ENCODE measurements around the gene EFNA3.

GRCh38 chr1:155117610-155118009 is 39.0 kb downstream of the EFNA3 start:
- TF ChIP-seq CTCF (IDR thresholded peaks at IDR 0.05) (no peak), TEAD4 (CRISPR knock-in tag; IDR thresholded peaks at IDR 0.05) (no peak), CBFB (CRISPR knock-in tag; IDR thresholded peaks at IDR 0.05; ENCODE audit: low read depth) (no peak), USF2 (CRISPR knock-in tag; IDR thresholded peaks at IDR 0.05) (no peak), FOXJ3 (CRISPR knock-in tag; IDR thresholded peaks at IDR 0.05; ENCODE audit: borderline replicate concordance) (no peak), SOX15 (CRISPR knock-in tag; IDR thresholded peaks at IDR 0.05) (no peak), ATF6 (CRISPR knock-in tag; IDR thresholded peaks at IDR 0.05) (no peak), NFYB (CRISPR knock-in tag; conservative IDR thresholded peaks at IDR 0.05; ENCODE audit: low read depth) (no peak), ATF3 (CRISPR knock-in tag; conservative IDR thresholded peaks at IDR 0.05) (no peak), ZNF671 (CRISPR knock-in tag; IDR thresholded peaks at IDR 0.05) (no peak), ZNF121 (CRISPR knock-in tag; IDR thresholded peaks at IDR 0.05) (no peak)
